Activated naive CD4-positive, alpha-beta T cell treated with anti-CD3 and anti-CD28 coated beads, Interleukin-2, amount 10 ng/mL, durations not matched to agents 7 days and 5 days (primary cell): ENCODE results near the gene TMEM167B.

ENCODE experiments used
- CTCF ChIA-PET: fragments of 350-600 bp; sonication (Branson Sonifier 250); formaldehyde crosslinking; loops from one replicate; lab custom pipeline; 2021; ENCODE audit warnings: antibody characterized with exemption; lab: Charles Lee
- DNase-seq: peaks from one replicate; pipeline ENCODE4 v3.0.0-alpha.2; 2020
- H3K27ac Mint-ChIP-seq: one replicate; pipeline ENCODE4 v1.8.0; 2021; ENCODE audit warnings: mild to moderate bottlenecking, moderate library complexity, mixed read lengths
- H3K27me3 Mint-ChIP-seq: one replicate; pipeline ENCODE4 v1.8.0; 2021; ENCODE audit warnings: mild to moderate bottlenecking, mixed read lengths
- H3K36me3 Mint-ChIP-seq: one replicate; pipeline ENCODE4 v1.8.0; 2021; ENCODE audit warnings: mixed read lengths
- H3K4me1 Mint-ChIP-seq: one replicate; pipeline ENCODE4 v1.8.0; 2021; ENCODE audit warnings: mixed read lengths
- H3K4me3 Mint-ChIP-seq: one replicate; pipeline ENCODE4 v1.8.0; 2021; ENCODE audit warnings: mild to moderate bottlenecking, moderate library complexity, mixed read lengths
- H3K9me3 Mint-ChIP-seq: one replicate; pipeline ENCODE4 v1.8.0; 2021; ENCODE audit warnings: mixed read lengths

The TMEM167B gene

GRCh38 chr1:109113590-109114341 is 23.2 kb downstream of the TMEM167B start, which contains the start of gene ELAPOR1:
ELAPOR1 (plus strand) TSS chr1:109114115; CDS start chr1:109114184, 69 bp downstream.
- DNase-seq: peak; percentile 92
- Mint-ChIP-seq H3K27ac (peak within 1 kb of the TSS; percentile 74), H3K36me3 (no peaks in the 10 kb centered on the region), H3K4me1 (peaks cover 27% of the 10 kb centered on the region), H3K9me3 (no peaks in the 10 kb centered on the region), H3K27me3 (peaks cover 57% of the 10 kb centered on the region), H3K4me3 (peak within 1 kb of the TSS; percentile 70)
- CTCF ChIA-PET: interaction anchor here (0.8 to 4.0 kb wide), 8 partner anchors 13 to 286 kb away, joined by 3 to 45 read pairs (median 8); partner anchors contain the start of gene TMEM167B

GRCh38 chr1:109114342-109114674 is 23.7 kb downstream of the TMEM167B start:
- H3K27me3 Mint-ChIP-seq: peaks cover 53% of the 10 kb centered on the region
- H3K27ac Mint-ChIP-seq: no peak overlapping the region
- peaks cover 27% of the 10 kb centered on the region for H3K4me1 Mint-ChIP-seq

GRCh38 chr1:109115685-109116084 is 25.1 kb downstream of the TMEM167B start:
- peaks cover 42% of the 10 kb centered on the region for H3K27me3 Mint-ChIP-seq
- H3K36me3 Mint-ChIP-seq: no peaks in the 10 kb centered on the region
- no peak overlapping the region for H3K27ac Mint-ChIP-seq
- CTCF ChIA-PET: interaction anchor here (1.0 kb wide), 1 partner anchor 288 kb away, joined by 4 read pairs; no protein-coding TSS in a partner anchor
- no peak overlapping the region for H3K4me3 Mint-ChIP-seq
- H3K4me1 Mint-ChIP-seq: peaks cover 27% of the 10 kb centered on the region
- no peak for DNase-seq
- H3K9me3 Mint-ChIP-seq: no peaks in the 10 kb centered on the region

More at GRCh38 chr1:109114342-109114674, 23.7 kb downstream of the TMEM167B start:
- DNase-seq: no peak
- Mint-ChIP-seq H3K4me3 (peak overlapping the region; percentile 70), H3K36me3 (no peaks in the 10 kb centered on the region), H3K9me3 (no peaks in the 10 kb centered on the region)
- CTCF ChIA-PET: interaction anchor here (0.8 to 2.6 kb wide), 3 partner anchors 15 to 79 kb away, joined by 3 to 11 read pairs (median 4); no protein-coding TSS in a partner anchor

- Mint-ChIP-seq H3K27me3 (peaks cover 36% of the 10 kb centered on the region), H3K4me3 (no peak overlapping the region), H3K27ac (no peak overlapping the region), H3K9me3 (no peaks in the 10 kb centered on the region), H3K4me1 (peaks cover 27% of the 10 kb centered on the region), H3K36me3 (no peaks in the 10 kb centered on the region)
- CTCF ChIA-PET: interaction anchor here (1.0 kb wide), 1 partner anchor 288 kb away, joined by 4 read pairs; no protein-coding TSS in a partner anchor
- no peak for DNase-seq
These were observed 25.7 kb downstream of the TMEM167B start for GRCh38 chr1:109116286-109116685.

GRCh38 chr1:109118089-109118488 is 27.5 kb downstream of the TMEM167B start:
- H3K27ac Mint-ChIP-seq: no peak overlapping the region
- DNase-seq: no peak
- no peaks in the 10 kb centered on the region for H3K36me3 Mint-ChIP-seq
- peaks cover 17% of the 10 kb centered on the region for H3K4me1 Mint-ChIP-seq
- H3K4me3 Mint-ChIP-seq: no peak overlapping the region
- H3K9me3 Mint-ChIP-seq: no peaks in the 10 kb centered on the region
- peaks cover 19% of the 10 kb centered on the region for H3K27me3 Mint-ChIP-seq
- CTCF ChIA-PET: no interaction called here

- Mint-ChIP-seq H3K27ac (no peak overlapping the region), H3K27me3 (no peaks in the 10 kb centered on the region), H3K9me3 (no peaks in the 10 kb centered on the region), H3K4me1 (no peaks in the 10 kb centered on the region), H3K4me3 (no peak overlapping the region), H3K36me3 (no peaks in the 10 kb centered on the region)
- DNase-seq: no peak
- CTCF ChIA-PET: interaction anchor here (1.1 kb wide), 1 partner anchor 8 kb away, joined by 3 read pairs; a partner anchor contains a TSS
These were observed 29.8 kb downstream of the TMEM167B start for GRCh38 chr1:109120356-109120755.

- no peak for DNase-seq
- H3K36me3 Mint-ChIP-seq: no peaks in the 10 kb centered on the region
- no peak overlapping the region for H3K27ac Mint-ChIP-seq
- peaks cover 16% of the 10 kb centered on the region for H3K4me1 Mint-ChIP-seq
- H3K9me3 Mint-ChIP-seq: no peaks in the 10 kb centered on the region
- no peak overlapping the region for H3K4me3 Mint-ChIP-seq
- no peaks in the 10 kb centered on the region for H3K27me3 Mint-ChIP-seq
- CTCF ChIA-PET: interaction anchor here (1.0 to 1.1 kb wide), 2 partner anchors 17 to 19 kb away, joined by 3 read pairs; partner anchors contain the start of gene ELAPOR1
These were observed 40.5 kb downstream of the TMEM167B start for GRCh38 chr1:109131059-109131458.

GRCh38 chr1:109131800-109132199 is 41.2 kb downstream of the TMEM167B start:
- no peak for DNase-seq
- peaks cover 16% of the 10 kb centered on the region for H3K4me1 Mint-ChIP-seq
- no peaks in the 10 kb centered on the region for H3K36me3 Mint-ChIP-seq
- CTCF ChIA-PET: interaction anchor here (1.0 to 1.1 kb wide), 2 partner anchors 18 to 19 kb away, joined by 3 read pairs; partner anchors contain the start of gene ELAPOR1
- no peaks in the 10 kb centered on the region for H3K9me3 Mint-ChIP-seq
- H3K4me3 Mint-ChIP-seq: no peak overlapping the region
- no peaks in the 10 kb centered on the region for H3K27me3 Mint-ChIP-seq
- no peak overlapping the region for H3K27ac Mint-ChIP-seq

GRCh38 chr1:109133002-109133706 is 42.6 kb downstream of the TMEM167B start:
- H3K4me1 Mint-ChIP-seq: peaks cover 16% of the 10 kb centered on the region
- no peaks in the 10 kb centered on the region for H3K9me3 Mint-ChIP-seq
- H3K36me3 Mint-ChIP-seq: no peaks in the 10 kb centered on the region
- CTCF ChIA-PET: no interaction called here
- no peak overlapping the region for H3K4me3 Mint-ChIP-seq
- H3K27me3 Mint-ChIP-seq: no peaks in the 10 kb centered on the region
- no peak overlapping the region for H3K27ac Mint-ChIP-seq
- DNase-seq: no peak

GRCh38 chr1:109133815-109134214 is 43.3 kb downstream of the TMEM167B start:
- H3K27me3 Mint-ChIP-seq: no peaks in the 10 kb centered on the region
- peaks cover 16% of the 10 kb centered on the region for H3K4me1 Mint-ChIP-seq
- H3K4me3 Mint-ChIP-seq: no peak overlapping the region
- peak; percentile 27 for DNase-seq
- H3K36me3 Mint-ChIP-seq: no peaks in the 10 kb centered on the region
- no peaks in the 10 kb centered on the region for H3K9me3 Mint-ChIP-seq
- CTCF ChIA-PET: interaction anchor here (1.2 kb wide), 2 partner anchors 21 to 60 kb away, joined by 3 read pairs; a partner anchor contains a TSS
- no peak overlapping the region for H3K27ac Mint-ChIP-seq

- peak; percentile 23 for DNase-seq
- H3K4me1 Mint-ChIP-seq: peaks cover 16% of the 10 kb centered on the region
- no peak overlapping the region for H3K27ac Mint-ChIP-seq
- no peak overlapping the region for H3K4me3 Mint-ChIP-seq
- H3K9me3 Mint-ChIP-seq: no peaks in the 10 kb centered on the region
- CTCF ChIA-PET: interaction anchor here (1.2 kb wide), 2 partner anchors 22 to 59 kb away, joined by 3 read pairs; a partner anchor contains a TSS
- no peaks in the 10 kb centered on the region for H3K36me3 Mint-ChIP-seq
- no peaks in the 10 kb centered on the region for H3K27me3 Mint-ChIP-seq
These were observed 43.9 kb downstream of the TMEM167B start for GRCh38 chr1:109134423-109134822.

GRCh38 chr1:109135940-109136339 is 45.4 kb downstream of the TMEM167B start:
- CTCF ChIA-PET: no interaction called here
- DNase-seq: no peak
- no peak overlapping the region for H3K27ac Mint-ChIP-seq
- no peaks in the 10 kb centered on the region for H3K9me3 Mint-ChIP-seq
- no peak overlapping the region for H3K4me3 Mint-ChIP-seq
- peaks cover 16% of the 10 kb centered on the region for H3K4me1 Mint-ChIP-seq
- H3K27me3 Mint-ChIP-seq: no peaks in the 10 kb centered on the region
- H3K36me3 Mint-ChIP-seq: no peaks in the 10 kb centered on the region

- Mint-ChIP-seq H3K4me3 (no peak overlapping the region), H3K9me3 (no peaks in the 10 kb centered on the region), H3K27me3 (no peaks in the 10 kb centered on the region), H3K36me3 (no peaks in the 10 kb centered on the region), H3K4me1 (peaks cover 16% of the 10 kb centered on the region), H3K27ac (no peak overlapping the region)
- CTCF ChIA-PET: no interaction called here
- no peak for DNase-seq
These were observed 46.2 kb downstream of the TMEM167B start for GRCh38 chr1:109136766-109137165.

GRCh38 chr1:109137958-109138357 is 47.4 kb downstream of the TMEM167B start:
- H3K36me3 Mint-ChIP-seq: no peaks in the 10 kb centered on the region
- no peak for DNase-seq
- peaks cover 16% of the 10 kb centered on the region for H3K4me1 Mint-ChIP-seq
- no peaks in the 10 kb centered on the region for H3K27me3 Mint-ChIP-seq
- H3K9me3 Mint-ChIP-seq: no peaks in the 10 kb centered on the region
- no peak overlapping the region for H3K4me3 Mint-ChIP-seq
- CTCF ChIA-PET: no interaction called here
- no peak overlapping the region for H3K27ac Mint-ChIP-seq
